GDM1 (cell line): ENCODE measurements around the gene PHETA1.
"Not testable (repeated sequence)": the region's sequence is repeated elsewhere in the genome, so short reads cannot be mapped to it uniquely, and the experiment has no call there.

ENCODE experiments used
- DNase-seq: peaks from one replicate; lab custom pipeline; 2025; lab: John Stamatoyannopoulos, UW

PHETA1 gene

DNA sequence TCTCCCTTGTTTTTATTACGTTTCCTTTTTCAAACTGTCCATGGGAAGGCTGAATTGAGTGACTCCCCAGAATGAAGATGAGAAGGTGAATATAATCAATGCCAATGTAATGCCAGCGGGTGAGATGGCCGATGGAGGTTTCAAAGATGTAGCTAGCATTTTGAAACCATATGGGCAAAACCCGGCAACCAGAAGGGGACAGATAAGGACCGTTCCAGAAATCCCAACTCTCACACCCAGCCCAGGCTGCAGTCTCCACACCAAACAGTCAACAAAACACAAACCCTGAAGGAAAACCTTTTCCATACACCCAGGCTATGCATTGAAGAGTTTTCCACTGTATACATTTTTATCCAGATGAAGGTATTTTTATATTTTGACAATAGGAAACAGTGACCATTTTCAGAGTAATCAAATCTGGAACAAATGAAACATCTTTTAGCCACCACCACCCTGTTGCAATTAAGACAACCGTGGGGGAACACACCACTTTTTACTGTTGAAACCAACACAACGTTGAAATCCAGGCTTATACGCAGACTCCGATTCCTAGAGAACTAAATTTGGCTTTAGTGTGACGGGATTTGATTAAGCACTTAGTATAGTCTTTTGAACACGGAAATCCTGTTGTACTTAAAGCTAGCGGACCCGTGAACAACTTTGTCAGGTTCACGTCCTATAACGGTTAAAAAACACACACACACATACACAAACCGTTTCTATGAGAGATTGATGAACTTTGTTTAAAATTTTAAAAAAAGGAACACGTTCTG is 19.0 kb downstream of the PHETA1 start:
- no peak for DNase-seq

DNA sequence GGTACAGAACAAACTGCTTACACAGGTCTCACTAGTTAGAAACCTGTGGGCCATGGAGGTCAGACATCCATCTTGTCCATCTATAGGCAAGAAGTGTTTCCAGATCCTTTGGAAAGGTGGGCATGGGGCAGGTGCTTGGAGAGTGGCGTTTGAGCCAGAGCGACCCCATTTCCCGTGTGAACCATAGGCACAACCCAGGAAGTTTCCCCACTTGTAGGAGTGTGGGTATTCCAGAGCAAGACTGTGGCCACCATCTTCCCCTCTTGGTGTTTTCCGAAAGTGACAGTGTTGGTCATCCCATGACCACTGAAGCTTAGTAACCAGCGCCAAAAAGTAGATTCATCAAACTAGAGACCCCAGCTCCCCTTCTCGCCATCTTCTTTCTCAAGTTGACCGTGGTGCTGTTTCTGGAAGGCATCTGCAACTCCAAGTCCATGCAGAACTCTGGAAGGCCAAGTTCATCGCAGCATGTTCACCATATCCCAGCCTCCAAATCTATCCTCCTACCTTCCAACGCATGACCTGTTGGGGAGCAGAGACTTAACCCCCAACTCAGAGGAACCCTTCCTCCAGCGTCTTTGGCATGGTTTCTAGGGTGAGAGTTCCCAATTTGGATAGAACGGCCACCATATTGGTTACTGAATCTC is 19.7 kb downstream of the PHETA1 start:
- DNase-seq, result no peak

DNA sequence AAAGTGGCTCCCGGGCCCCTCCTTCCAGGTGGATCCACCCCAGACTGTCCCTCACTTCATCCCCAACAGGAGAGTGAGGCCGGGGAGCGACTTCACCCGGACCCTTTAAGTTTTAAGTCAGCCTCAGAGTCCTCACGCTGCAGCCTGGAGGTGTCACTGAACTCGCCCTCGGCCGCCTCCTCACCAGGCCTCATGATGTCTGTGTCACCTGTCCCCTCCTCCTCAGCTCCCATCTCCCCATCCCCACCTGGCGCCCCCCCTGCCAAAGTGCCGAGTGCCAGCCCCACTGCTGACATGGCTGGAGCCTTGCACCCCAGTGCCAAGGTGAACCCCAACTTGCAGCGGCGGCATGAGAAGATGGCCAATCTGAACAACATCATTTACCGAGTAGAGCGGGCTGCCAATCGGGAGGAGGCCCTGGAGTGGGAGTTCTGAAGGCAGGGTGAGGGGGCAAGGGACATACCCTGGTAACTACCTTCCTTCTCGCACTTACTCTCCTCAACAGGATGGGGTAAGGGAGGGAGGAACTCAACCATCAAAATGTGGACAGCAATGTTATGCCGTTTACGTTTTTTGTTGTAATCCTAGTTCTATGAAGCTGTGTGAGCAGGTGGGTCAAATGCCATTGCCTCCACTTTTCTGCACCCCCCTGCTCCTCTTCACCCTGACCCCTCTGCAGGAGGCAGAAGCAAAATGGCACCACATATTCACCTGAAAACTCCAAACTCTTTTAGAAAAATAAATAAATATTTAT is 20.8 kb downstream of the PHETA1 start:
- DNase-seq, result no peak

DNA sequence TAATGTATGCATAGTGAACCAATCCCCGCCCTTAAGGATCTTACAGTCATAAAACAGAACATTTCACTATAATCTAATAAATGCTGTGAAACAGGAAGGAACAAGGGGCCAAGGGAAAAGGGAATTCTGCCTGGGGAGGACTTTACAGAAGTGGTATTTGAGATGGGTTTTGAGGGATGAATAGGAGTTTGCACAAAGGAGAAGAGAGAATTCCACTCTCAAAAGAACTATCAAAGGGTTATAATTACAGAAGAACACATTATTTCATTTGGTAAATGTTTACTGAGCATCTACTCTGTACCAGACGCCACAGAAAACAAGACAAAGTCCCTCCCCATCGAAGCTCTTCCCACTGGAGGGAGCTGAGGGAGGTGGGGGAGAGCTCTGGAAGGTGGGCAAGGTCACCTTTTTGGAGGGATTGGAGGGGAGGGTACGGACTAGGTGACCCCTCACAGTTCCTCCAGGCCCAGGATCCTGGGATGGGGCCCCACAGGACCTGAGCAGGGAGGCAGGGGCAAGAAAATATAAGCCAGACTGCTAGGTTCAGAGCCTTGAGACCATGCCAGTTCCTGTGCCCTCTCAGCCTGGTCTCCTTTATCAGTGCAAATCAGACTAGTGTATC is 24.5 kb downstream of the PHETA1 start:
- DNase-seq, result no peak

DNA sequence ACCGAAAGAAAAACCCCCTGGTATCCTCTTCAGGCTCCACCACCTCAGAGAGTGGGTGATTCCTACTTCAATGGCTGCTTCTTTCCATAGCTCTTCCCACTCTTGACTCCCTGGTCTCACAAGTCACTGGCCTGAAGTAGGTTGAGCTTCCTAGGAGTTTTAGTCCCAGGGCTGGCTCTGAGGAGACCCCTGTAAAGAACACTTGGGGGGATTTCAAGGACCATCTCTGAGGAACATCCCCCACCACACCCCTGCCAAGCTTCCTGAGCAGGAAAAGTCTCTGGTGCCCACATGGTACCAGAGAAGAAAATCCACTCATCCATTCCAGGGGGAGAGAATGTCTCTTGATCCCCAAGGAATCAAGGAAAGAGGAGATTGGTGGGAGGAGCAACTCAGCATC is 25.7 kb downstream of the PHETA1 start:
- no peak for DNase-seq

DNA sequence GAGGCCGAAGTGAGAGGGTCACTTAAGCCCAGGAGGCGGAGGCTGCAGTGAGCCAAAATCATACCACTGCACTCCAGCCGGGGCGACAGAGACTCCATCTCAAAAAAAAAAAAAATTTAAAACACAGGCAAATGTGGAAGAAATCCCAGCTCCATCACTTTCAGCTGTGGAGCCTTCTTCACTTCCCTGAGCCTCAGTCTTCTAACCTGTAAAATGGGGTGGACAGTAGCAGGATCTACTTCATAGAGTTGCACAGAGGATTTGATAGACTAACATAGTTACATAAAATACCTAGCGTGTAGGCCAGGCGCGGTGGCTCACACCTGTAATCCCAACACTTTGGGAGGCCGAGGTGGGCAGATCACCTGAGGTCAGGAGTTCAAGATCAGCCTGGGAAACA is 26.5 kb downstream of the PHETA1 start:
- no peak for DNase-seq

DNA sequence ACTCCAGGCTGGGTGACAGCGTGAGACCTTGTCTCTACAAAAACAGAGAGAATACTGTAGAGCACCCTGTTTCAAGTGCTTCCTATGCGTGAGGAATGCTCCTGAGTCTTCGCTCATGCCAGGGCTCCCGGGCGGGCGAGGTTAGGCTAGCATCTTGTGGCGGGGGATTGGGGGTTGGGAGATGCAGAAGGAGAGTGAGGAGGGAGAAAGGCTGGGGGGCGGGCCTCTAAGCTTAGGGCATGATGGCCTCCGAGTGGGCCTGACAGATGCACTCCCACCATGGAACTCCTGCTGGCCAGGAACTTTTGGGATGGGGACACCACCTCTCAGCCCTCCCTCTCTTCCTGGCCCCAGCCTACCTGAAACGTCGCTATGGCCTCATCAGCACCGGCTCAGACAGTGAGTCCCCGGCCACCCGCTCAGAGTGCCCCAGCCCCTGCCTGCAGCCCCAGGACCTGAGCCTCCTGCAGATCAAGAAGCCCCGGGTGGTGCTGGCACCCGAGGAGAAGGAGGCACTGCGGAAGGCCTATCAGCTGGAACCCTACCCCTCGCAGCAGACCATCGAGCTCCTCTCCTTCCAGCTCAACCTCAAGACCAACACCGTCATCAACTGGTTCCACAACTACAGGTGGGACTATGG is 27.3 kb downstream of the PHETA1 start:
- no peak for DNase-seq

DNA sequence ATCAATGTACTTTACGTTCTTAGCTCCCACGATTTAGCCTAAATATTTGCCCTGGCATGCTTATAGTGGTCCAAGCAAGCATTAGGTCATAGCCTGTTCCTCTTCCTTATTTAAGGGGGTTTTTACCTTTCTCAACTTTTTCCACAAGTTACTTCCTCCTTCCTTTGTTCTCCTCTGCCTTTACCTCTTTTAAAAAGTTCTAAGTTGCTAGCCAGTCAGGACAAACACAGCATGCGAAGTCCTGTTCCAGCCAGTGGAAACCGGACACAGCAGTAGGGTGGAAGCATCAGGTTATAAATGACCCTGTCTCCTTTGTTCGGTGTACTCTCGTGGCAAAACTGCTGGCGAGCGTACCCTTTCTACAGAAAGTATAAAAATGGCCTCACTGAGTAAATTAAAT is 28.2 kb downstream of the PHETA1 start:
- DNase-seq, result not testable (repeated sequence)

DNA sequence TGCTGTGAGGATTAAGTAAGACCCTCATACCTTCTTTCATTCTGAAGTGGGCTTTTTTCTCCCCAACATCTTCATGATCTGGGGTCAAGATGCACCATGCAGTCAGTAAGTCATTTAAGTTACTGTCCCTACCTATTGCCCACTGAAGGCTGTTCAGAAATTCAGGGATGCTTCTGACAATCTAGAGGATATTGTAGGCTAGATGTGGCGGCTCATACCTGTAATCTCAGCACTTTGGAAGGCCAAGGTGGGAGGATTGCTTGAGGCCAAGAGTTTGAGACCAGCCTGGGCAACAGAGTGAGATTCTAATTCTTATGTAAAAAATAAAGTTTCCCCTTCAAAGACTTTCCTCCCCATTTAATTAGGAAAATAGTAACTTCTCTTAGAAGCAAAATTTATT is 28.7 kb downstream of the PHETA1 start:
- DNase-seq, result no peak

DNA sequence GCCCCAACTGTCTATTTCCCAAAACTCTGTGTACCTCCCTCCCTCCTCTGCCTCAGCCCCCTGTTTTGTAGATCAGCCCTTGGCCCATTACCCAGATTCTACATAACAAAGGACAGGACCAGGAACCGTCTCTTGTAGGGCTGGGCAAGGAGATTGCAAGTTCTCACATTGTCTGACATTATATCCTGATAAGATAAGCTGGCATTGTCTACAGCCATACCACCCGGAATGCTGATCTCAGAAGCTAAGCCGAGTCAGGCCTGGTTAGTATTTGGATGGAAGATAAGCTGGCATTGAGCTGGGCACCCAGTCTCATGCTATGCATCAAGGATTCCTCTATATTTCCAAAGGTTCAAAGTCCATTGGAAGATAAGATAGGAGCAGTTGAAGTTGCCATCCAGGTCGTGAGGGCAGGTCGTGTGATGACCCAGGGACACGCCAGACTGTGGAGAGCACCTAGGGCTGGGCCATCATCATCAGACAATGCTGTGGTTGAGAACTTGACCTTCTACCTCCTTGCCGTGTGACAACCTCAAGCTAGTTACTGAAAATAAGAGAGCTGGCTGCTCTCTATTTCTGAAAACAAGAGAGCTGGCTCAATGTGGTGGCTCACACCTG is 29.5 kb downstream of the PHETA1 start:
- DNase-seq, result no peak

DNA sequence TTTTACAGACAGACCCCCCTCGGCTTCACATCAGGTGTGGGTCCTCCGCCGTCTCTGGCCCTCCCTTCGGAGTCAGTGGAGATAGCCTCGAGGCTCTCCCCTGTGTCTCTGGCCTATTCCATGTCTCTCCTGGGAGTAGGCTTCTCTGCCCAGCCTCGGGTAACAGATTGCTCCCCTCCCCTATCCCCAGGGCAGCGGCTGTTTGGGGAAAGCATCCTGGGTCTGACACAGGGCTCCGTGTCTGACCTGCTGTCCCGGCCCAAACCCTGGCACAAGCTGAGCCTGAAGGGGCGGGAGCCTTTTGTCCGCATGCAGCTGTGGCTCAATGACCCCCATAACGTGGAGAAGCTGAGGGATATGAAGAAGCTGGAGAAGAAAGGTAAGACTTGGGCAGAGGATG is 30.8 kb downstream of the PHETA1 start:
- no peak for DNase-seq

DNA sequence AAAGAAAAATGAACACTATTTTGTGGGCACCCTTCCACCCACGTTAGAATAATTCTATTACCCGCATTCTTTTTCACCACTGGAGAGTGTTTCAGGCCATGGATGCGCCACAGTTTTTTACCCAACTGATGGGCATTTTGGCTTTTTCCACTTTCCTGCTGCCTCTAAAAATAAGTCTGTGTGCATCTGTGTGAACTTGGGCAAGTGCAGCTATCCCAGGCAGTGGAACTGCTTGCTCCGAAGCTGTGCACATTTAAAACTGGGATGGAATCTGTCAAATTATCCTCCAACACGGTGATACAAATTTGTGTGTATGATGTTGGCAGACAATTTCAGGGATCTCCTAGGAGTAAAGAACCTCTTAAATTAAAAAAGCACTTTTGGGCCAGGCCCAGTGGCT is 31.5 kb downstream of the PHETA1 start:
- DNase-seq, result no peak

DNA sequence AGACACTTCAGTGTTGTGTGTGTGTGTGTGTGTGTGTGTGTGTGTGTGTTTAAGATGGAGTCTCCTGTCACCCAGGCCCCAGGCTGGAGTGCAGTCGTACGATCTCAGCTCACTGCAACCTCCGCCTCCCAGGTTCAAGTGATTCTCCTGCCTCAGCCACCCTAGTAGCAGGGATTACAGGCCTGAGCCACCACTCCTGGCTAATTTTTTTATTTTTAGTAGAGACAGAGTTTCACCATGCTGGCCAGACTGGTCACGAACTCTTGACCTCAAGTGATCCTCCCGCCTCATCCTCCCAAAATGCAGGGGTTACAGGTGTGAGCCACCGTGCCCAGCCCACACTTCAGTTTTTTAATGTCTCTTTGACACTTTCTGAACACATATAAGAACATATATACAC is 32.5 kb downstream of the PHETA1 start:
- DNase-seq, result not testable (repeated sequence)

DNA sequence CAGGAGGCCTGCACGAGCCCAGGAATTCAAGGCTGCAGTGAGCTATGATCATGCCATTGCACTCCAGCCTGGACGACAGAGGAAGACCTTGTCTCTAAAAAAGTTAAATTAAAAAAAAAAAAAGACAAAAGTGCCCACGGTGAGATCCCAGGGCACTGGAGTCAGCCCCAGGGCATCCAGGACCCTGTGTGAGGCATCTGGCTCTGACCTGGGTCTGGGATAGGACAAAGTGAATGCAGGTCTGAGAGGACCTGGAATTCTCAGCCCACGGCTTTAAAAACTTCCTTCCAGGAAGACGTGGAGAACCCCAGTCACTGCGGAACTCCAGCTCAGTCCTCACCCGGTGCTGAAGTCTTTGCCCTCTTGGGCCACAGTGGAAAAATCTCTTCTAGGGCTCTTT is 33.1 kb downstream of the PHETA1 start:
- no peak for DNase-seq

DNA sequence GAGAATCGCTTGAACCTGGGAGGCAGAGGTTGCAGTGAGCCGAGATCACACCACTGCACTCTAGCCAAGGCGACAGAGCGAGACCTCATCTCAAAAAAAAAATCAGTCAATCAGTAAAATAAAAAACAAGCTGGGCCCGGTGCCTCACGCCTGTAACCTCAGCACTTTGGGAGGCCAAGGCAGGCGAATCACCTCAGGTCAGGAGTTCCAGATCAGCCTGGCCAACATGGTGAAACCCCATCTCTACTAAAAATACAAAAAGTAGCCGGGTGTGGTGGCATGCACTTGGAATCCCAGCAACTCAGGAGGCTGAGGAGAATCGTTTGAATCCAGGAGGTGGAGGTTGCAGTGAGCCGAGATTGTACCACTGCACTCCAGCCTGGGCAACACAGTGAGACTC is 33.6 kb downstream of the PHETA1 start:
- not testable (repeated sequence) for DNase-seq

DNA sequence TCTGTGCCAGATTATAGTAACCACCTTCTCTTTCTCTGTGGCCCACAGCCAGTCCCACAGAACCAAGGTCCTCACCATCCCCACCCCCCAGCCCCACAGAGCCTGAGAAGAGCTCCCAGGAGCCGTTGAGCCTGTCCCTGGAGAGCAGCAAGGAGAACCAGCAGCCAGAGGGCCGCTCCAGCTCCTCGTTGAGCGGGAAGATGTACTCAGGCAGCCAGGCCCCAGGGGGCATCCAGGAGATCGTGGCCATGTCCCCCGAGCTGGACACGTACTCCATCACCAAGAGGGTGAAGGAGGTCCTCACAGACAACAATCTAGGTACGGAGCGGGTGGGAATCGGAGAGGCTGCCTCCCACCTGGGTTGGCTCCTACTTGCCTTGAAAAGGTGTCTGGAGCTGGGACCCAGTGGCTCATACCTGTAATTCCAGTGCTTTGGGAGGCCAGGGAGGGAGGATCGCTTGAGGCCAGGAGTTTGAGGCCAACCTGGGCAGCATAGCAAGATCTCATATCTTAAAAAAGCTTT is 34.4 kb downstream of the PHETA1 start:
- no peak for DNase-seq

DNA sequence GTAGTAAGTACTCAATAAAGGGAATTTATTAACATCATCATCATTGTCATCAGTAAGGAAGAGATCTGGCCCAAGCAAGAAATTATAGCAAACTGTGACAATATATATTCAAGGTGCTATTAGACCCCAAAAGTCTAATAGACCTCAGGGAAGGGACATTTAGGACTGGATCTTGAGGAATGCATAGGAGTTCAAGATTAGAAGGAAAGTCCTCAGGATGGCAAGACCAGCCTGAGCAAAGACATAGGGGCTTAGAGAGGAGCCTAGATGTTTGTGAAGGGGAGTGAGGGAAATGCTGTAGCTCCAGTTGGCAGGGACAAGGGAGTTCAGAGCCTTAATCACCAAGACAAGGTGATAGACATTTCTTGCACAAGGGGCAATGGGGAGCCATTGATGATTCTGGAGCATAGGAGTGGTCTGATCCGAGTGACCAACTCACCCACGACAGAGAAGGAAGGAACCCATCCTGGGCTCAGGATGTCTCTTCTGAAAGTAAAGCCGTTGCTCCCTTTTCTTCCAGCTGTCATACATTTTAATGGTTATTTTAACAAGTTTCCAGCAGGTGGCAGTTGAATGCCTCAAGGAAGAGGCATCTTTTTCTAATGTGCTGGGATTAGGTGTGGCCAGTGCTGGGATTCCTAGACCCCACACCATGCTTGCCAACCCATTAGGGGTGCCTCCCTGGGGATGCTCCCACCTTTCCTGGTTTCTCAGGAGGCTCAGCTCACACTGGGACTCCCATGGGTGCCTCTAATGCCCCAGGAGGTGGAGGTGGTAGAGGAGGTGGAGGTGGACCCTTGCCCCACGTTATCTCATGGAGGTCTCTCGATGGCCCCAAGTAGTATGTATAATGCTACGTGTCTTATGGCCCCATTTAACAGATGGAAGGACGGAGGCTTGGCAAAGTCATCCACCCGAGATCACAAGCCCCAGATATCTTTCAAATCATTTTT is 37.8 kb downstream of the PHETA1 start:
- peak; percentile 39 for DNase-seq

DNA sequence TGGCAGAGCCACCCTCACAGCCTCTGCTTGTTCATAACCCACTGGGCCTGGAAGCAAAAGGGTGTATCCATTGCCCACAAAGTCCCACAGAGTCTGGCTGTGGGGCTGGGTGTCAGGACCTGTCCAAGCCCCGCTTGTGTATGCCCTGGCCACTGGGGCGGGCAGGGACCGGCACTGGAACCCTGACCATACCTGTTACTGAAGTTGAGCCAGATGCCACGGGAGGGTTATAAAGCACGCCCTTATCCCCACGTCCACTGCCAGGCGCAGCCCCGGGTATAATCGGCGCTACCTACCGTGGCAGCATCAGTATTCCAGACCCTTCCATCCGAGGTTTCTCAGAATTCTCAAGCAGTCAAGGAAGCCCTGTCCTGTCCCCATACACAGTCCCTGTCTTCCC is 40.8 kb downstream of the PHETA1 start:
- no peak for DNase-seq

DNA sequence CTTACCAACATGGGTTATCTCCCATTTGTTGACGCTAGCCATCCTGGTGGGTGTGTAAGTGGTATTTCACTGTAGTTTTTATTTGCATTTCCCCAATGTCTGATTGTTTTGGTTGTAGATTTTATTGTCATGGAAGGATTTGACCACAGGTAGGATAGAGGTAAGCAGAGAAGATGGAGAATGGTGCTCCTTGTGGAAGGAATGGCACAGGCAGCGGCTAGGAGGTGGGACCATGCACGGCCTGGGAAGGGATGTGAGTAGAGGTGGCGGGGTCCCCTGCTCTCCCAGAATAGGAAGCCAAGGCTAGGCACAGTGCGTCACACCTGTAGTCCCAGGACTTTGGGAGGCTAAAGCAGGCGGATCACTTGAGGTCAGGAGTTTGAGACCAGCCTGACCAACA is 41.4 kb downstream of the PHETA1 start:
- no peak for DNase-seq
